ENCODE data around the gene TSNAXIP1.

- TF ChIP-seq BHLHE40 (IDR thresholded peaks at IDR 0.05; ENCODE audit: borderline replicate concordance in 1 of 2, low read depth in 2 of 2, low read length in 1 of 2) = no peak
- TF ChIP-seq ESRRA (IDR thresholded peaks at IDR 0.05; ENCODE audit: low read length) = no peak
- TF ChIP-seq CTCF (IDR thresholded peaks at IDR 0.05 in 2 of 3, conservative IDR thresholded peaks at IDR 0.05 in 1 of 3; ENCODE audit: control insufficient read depth in 2 of 3, extremely low read depth in 1 of 3, insufficient read depth in 1 of 3, low read depth in 3 of 3, low read length in 3 of 3) = no peak
- no peak for TF ChIP-seq EP300 (IDR thresholded peaks at IDR 0.05; ENCODE audit: borderline replicate concordance in 1 of 2, control insufficient read depth in 1 of 2, low read depth in 2 of 2, low read length in 2 of 2)
- no peak for TF ChIP-seq PRDM15 (CRISPR knock-in tag; IDR thresholded peaks at IDR 0.05)
- no peak for TF ChIP-seq EZH2 (IDR thresholded peaks at IDR 0.05; ENCODE audit: borderline replicate concordance, control insufficient read depth, low read depth, low read length)
- TF ChIP-seq IKZF2 (IDR thresholded peaks at IDR 0.05) = no peak
- no peak for TF ChIP-seq USF2 (IDR thresholded peaks at IDR 0.05; ENCODE audit: borderline replicate concordance, low read depth, low read length)
- no peak for TF ChIP-seq POLR2A (IDR thresholded peaks at IDR 0.05; ENCODE audit: low read depth, low read length)
- no peak for TF ChIP-seq CREB1 (IDR thresholded peaks at IDR 0.05; ENCODE audit: low read depth)
Measured at GRCh38 chr16:67760956-67761230, 45.8 kb upstream of the TSNAXIP1 start.
